Esophagus squamous epithelium (tissue), 4 donors: ENCODE results near the gene TMEM30B.

ENCODE experiments used
- POLR2A ChIP-seq, 4 donors: fragments of 450-650 bp; IDR thresholded peaks; one replicate each; pipeline ENCODE4 v1.6.1; 2017; ENCODE audit warnings: antibody characterized with exemption in 4 of 4, mild to moderate bottlenecking in 4 of 4, moderate library complexity in 3 of 4
- TF ChIP-seq, protein P1 (sequence below), 6 experiments: fragments of 450-650 bp in 4 of 6; fragments of 200-600 bp in 2 of 6; sonication (generic) in 2 of 6; IDR thresholded peaks; one replicate each; pipeline ENCODE4 v1.5.1; 2016 to 2019; ENCODE audit warnings: antibody characterized with exemption in 6 of 6, mild to moderate bottlenecking in 4 of 6, moderate library complexity in 4 of 6

DNA sequence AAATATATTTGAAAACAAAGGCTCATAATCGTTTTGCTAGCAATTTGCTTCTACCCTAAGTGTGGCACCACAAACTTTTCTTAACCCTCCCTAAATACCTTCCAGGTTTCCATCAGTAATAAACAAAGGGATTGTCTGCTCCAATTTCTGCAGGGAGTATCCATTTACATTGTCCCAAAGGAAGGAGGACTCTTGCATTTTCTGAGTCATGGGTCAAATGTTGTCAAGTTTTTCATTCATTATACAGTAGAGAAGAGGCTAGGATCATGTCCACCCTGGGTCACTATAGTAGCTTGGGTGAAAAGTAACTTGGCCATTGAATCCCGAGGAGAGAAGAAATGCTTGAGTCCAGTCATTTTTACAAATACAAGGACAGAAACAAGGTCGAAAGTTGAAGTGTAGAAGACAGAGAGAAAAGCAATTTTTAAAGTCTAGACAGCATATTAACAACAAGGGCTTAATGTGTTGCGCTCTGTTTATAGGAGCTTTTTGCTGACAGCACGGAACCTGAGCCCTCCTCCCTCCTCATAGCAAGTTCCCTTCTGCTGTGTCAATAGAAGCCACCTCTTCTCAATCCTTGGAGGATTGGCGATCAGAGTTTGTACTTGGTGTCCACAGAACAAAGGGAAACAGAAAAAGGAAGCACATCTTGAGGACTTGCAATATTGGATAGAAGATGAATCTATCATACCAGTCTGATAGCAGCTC, 53.1 kb downstream of the TMEM30B start:
- TF ChIP-seq, protein P1, sequence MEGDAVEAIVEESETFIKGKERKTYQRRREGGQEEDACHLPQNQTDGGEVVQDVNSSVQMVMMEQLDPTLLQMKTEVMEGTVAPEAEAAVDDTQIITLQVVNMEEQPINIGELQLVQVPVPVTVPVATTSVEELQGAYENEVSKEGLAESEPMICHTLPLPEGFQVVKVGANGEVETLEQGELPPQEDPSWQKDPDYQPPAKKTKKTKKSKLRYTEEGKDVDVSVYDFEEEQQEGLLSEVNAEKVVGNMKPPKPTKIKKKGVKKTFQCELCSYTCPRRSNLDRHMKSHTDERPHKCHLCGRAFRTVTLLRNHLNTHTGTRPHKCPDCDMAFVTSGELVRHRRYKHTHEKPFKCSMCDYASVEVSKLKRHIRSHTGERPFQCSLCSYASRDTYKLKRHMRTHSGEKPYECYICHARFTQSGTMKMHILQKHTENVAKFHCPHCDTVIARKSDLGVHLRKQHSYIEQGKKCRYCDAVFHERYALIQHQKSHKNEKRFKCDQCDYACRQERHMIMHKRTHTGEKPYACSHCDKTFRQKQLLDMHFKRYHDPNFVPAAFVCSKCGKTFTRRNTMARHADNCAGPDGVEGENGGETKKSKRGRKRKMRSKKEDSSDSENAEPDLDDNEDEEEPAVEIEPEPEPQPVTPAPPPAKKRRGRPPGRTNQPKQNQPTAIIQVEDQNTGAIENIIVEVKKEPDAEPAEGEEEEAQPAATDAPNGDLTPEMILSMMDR (IDR thresholded peaks at IDR 0.05), result no peak
- no peak for TF ChIP-seq POLR2A (IDR thresholded peaks at IDR 0.05)
